Posterior cingulate gyrus (tissue), 11 donors: Measurements from ENCODE around the gene UBE2D3.

Source experiments
- DNase-seq, 10 donors: peaks; one replicate each; pipeline versions ENCODE4 v3.0.0 to v3.0.0-alpha.2; 2020 to 2021; ENCODE audit warnings: mixed read lengths in 3 of 10
- intact Hi-C: fragments of 100-400 bp; cut with DNase I; formaldehyde crosslinking; loops from one replicate; pipeline ENCODE4 v1.15.1; 2023

The UBE2D3 gene

DNA sequence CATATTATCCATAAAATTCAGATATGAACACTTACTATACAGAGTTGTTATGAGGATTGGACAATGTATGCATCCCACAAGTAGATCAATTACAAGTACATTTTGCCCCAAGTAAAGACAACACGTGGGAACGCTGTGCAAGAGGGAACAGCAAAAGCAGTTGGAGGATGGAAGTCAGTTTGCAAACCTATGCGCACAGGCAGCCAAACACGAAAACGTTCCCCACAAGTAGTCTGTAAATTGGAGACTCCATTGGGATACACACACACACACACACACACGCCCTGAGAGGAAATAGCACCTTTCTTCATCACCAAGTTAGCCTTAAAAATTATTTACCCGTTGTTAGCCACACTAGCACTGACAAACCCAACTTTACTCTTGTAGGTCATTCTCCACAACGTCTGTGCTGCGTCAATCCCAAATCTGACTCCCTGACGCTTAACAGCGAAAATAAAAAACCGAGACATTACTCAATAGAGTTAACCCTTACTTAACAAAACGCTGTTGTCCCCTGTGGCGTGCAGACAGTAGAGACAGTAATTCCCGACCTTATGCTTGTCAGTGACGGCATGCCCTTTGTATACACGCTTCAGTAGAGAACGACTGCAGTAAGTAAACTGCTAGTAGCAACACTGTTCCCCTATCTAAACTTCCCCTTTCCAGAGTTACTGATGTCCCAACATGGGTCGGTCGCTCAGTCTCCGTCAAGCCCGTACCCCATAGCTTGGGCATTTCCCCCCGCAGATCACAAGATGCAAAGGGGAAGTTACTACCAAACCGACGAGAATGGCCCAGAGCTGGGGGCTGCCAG is 67.3 kb downstream of the UBE2D3 start:
- intact Hi-C loops, result no loop called here
- peak in 2 of 10 donors; percentile 46 to 71 for DNase-seq

DNA sequence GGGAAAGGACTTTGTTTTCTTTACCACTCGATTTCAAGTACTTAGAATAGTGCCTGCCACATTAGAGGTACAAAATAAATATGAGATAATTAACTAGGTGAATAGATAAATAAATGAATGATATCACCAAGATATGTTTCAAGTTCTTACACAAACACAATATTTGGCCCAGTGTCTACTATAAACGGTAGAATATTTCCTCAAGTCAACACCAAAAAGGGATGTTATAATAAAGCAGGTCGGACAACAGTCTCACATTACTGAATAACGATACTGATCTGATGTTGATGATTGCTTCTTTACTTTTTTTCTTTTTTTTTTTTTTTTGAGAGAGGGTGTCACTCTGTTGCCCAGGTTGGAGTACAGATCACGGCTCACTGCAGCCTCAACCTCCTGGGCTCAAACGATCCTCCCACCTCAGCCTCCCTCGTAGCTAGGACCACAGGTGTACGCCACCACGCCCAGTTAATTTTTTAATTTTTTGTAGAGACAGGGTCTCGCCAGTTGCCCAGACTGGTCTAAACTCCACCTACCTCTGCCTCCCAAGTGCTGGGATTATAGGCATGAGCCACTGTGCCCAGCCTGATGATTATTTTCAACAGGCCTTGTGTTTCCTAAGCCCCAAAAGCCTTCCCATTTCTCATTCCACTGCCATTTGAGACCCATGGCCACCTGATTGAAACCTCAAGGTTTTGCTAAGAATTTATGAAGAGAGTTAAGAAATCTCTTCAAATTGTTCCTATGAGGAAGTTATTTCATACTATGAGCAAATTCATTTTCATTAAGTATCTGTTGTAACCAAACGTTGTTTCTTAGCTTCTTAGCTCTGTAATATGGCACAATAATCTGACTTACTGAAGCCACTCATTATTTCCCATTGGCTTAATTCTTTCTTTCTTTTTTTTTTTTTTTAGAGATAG is 68.8 kb downstream of the UBE2D3 start:
- intact Hi-C loops, result no loop called here
- DNase-seq, result no peak

DNA sequence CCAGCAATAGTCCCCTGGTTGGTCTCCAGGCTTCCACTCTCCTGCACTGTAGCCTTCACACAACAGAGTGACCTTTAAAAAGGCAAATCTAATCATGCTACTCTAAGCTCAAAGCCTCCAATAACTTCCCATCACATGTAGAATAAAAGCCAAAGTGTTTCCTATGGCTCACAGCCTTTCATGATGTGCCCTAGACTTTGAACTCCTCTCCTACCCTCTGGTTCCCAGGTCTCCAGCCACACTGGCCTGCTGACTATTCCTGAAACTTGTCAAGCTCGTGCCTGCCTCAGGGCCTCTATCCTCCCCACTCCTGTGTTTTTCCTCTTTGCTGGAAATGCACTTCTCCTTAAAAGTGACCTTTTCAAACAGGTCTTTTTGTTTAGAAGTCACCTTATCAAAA is 69.7 kb downstream of the UBE2D3 start:
- DNase-seq, result no peak
- intact Hi-C loops, result no loop called here

DNA sequence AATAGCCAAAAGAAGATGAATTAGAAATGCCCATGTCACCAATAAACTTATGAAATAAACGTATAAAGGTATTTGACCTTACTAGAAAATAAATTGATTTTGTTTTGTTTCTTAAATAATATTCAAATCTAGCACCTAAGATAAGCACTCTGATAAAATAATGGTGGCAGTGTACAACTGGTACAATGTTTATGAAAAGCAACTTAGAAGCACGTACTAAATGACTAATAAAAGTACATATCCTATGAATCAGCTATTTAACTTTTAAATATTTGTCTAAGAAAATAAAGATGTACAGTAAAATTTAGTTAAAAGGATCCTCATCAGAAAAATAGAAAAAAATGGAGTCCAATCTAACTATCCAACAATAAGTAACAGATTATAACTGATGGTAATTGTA is 73.3 kb downstream of the UBE2D3 start:
- intact Hi-C loops, result no loop called here
- DNase-seq, result no peak

DNA sequence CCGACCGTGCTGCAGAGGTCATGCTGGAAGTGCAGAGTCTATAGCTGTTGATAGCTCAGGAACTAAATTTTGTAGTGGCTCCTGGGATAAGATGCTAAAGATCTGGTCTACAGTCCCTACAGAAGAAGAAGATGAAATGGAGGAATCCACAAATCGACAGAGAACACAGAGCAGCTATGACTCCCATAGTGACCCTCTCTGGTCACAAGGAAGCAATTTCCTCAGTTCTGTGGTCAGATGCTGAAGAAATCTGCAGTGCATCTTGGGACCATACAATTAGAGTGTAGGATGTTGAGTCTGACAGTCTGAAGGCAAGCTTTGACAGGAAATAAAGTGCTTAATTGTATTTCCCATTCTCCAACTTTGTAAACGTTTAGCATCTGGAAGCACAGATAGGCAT is 75.4 kb downstream of the UBE2D3 start:
- no peak for DNase-seq
- intact Hi-C loops, result no loop called here
